Nucleus accumbens (tissue), 56 donors: ENCODE measurements around the gene LTBR.

ENCODE experiments used
- DNase-seq, 56 donors: peaks; one replicate each; lab custom pipeline; 2025; lab: John Stamatoyannopoulos, UW

LTBR gene

DNA sequence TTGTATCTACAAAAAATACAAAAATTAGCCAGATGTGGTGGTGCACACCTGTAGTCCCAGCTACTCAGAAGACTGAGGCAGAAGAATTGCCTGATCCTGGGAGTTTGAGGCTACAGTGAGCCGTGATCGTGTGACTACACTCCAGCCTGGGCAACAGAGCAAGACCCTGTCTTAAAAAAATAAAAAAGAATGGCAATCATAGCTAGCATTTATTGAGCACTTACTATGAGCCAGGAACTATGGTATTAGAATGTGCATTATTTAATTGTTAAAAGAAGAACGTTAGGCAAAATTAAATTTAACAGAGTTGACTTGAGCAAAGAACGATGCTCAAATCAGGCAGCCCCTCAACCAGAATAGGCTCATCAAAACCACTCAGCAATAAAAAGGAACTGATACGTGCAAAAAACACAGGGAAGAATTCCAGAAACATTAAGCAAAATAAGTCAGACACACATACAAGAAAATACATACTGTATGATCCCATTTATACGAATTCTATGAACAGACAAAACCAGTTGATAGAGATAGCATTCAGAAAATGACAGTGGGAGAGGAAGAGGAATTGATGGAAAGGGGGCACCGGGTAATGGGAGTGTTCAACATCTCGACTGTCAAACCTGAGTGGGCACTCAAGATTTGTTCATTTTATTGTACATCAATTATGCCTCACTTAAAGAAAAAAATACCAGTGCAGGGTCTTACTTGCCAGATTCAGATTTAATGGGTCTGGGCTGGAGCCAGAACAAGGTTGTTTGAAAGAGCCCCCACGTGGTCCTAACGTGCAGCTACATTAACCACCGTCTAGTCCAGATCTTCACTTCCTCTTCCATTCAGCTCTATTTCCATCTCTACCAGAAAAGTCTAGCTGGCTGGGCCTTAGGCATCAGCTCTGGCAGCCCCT is 16.6 kb upstream of the LTBR start:
- DNase-seq = peak in 3 of 56 donors; percentile 13 to 16 (median 14)

- DNase-seq = no peak
These were observed 15.7 kb upstream of the LTBR start for GRCh38 chr12:6367969-6368892.

DNA sequence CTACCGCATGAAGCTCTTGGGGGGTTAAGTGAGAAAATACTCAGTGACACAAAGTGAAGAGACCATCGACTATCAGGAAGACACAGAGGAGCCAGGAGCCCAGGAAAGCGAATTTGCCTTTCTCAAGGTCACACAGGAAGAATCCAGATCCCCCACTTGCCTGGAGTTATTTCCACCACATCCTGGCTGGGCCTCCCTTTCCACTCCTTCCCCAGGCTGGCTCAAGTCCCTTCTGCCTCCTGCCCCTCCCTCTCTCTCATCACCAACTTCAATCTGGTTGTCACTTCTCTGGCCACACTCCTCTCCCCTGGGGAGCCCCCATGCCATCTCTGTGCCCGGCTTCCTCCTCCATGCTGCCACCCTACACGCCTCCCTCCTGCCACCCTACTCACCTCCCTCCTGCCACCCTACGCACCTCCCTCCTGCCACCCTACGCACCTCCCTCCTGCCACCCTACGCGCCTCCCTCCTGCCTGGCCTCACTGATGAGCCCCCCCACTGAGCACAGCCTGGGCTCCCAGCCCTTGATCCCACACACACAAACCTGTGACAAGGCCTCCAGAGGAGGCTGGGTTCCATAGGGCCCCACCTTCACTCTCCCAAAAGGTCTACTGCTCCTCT is 14.9 kb upstream of the LTBR start:
- no peak for DNase-seq

GRCh38 chr12:6369916-6370575 is 13.9 kb upstream of the LTBR start:
- DNase-seq = no peak

- no peak for DNase-seq
These were observed 13.4 kb upstream of the LTBR start for GRCh38 chr12:6370576-6370935.

DNA sequence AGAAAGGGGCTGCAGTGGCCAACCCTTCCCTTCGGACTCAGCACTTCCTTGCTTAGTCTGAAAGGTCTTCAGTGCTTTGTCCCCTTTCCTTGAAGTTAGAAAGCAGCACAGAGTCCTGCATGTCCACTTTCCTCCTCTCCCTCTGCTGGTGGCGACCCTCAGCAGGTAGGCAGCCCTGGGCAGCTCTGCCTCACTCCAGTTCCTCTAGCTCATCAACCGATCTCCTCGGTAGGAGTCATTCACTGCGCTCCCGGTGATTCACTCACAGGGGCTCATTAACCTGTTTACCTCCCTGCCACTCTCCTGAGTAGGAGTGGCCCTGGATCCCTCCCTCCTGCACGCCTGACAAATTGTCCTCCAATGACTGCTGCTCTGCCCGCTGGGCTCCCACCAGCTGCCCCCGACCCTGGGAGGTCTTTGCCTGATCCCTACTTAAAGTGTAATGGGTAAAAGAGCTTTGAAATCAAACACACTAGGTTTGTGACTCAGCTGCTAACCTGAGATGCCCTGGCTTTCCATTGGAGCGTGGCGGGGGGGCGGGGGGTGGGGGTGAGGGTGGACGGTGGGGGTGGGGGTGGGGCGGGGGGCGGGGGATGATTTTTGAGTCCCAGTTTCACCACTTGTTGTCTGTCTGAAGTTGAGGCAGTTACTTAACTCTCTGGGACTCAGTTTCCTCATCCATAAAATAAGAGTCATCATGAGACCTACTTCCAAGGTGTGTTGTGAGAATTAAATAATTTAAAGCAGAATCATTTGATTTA is 12.8 kb upstream of the LTBR start:
- DNase-seq = peak in 1 of 56 donors; percentile 44

DNA sequence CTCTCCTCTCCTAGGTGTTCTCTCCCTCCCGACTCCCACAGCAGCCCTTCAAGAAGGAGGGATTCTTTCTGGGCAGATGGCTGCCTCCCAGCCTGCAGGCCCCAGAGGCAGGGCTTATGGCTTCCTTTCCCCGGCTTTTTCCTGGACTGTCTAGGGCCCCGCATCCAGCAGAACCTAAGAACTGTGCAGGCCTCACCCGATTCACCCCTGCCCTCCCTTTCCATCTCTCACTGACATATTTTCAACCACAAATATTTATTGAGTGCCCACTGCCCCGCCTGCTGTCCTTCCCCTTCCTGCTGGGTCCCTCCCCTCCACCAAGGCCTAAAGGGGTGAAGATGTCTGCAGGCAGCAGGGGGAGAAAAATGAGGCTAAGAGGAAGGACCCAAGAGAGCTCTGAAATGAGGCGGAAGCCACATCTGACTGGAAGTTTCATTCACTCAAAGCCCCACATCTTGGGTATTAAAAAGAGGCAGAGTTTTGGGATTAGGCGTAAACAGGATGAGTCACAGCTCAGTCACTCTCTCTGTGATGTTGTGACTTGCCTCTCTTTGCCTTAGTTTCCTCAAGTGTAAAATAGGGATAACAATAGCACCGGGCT is 11.5 kb upstream of the LTBR start:
- DNase-seq = no peak

- DNase-seq = no peak
These were observed 10.8 kb upstream of the LTBR start for GRCh38 chr12:6373022-6373787.

DNA sequence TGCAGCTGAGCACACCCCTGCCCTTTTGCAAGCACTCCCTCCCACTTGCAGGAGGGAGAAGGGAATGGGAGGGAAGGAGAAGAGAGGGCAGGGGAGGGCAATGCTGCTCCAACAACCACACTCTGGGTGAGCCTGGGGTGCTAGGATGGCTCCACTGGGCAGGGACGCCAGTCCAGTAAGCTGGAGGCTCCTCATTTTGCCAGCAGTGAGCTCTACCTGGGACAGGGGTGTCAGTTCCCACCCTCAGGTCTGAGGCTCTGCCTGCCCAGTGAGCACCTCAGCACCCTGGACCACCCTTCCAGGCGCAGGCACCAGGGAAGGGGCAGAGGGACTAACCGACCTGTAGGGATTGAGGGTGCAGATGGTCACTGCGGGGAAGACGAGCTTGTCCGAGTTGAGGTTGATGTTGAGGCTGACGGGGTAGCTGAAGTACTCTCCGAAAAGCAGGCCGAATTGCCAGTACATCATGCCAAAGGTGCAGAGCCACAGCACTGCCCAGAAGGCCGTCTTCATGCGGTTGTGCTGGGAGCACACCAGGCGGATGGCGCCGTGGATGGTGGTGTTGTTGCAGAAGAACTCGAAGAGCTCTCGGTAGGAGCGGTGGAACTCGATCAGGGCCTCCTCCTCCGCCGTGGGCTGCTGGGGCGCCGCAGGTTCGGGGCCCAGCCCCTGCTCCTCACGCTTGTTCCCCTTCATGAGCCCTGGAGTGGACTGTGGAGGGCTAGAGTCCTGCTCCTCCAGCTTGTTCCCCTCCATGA is 9.8 kb upstream of the LTBR start:
- DNase-seq = no peak

- DNase-seq = no peak
These were observed 9.2 kb upstream of the LTBR start for GRCh38 chr12:6374786-6375160.

DNA sequence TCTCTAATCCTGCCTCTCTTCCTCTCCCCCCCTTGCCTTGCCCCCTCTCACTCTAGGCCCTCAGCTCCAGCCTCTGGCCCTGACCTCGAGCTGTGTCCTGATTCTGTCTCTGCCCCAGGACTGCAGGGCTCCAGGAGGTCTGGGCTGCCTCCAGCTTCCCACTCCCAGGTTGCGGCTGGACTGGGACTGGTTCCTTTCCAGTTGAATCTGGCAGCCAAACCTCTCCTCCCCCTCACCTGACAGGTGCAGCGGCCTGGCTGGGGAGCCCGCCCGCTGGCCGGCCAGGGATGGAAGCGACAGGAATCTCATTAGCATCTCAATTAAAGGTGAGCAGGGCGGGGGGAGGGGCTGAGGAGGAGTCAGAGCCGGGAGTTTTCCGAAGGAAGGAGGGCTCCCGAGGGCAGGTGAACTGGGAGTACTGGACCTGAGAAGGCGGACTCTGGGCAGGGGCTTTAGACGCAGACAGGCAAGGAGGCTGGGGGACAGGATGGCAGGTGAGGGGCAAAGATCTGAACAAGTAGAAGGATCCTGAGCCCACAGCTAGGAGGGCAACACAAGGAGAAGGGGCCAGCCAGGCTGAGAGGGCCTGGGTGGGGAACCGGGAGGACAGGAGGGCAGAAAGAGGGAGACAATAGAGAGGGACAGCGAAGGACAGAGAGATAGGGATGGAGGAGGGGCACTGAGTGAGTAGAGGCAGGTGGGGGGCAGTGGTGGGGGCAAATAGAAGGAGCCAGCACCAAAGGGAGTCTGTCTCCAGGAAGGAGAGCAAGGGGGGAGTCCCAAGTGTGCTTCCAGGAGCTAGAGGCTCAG is 8.5 kb upstream of the LTBR start, which contains the start of gene SCNN1A:
SCNN1A (minus strand) TSS at position 295 of the 810 bp plus-strand sequence. CDS start 780 bp downstream, outside the sequence.
- DNase-seq = no peak

DNA sequence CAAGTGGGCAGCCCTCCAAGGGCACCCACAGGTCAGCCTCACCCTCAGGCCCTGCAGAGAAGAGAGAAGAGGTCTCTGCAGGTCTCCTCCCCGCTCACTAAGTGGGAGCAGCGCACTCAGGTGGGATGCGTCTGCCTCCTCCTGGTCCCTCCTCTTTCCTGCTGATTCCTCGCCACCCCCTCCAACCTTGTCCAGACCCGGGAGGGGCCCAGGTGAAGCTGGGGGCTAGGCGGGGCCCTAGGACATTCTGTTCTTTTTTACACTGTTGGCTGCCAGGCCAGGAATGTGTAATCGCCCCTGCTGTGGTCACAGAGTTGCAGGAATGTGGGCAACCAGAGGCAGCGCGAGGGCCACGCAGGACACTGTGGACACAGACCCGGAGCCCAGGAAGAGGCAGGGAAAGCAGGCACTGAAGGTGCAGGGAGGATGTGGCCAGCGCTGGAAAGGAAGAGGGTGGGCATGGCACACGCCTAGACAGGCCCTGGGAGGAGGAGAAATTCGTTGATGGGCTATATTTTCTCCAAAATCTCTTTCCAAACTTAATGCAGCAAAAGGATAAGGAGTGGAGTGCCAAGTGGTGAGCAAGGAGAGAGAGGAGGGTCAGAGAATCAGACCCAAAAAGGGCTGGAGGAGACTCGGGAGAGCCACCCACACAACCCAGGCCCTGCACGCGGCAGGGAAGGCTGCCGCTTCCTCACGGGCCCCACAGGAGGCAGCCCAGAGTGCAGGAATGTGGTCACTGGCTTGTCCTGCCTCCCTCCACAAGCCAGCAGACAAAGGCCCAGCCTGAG is 7.7 kb upstream of the LTBR start:
- no peak for DNase-seq

DNA sequence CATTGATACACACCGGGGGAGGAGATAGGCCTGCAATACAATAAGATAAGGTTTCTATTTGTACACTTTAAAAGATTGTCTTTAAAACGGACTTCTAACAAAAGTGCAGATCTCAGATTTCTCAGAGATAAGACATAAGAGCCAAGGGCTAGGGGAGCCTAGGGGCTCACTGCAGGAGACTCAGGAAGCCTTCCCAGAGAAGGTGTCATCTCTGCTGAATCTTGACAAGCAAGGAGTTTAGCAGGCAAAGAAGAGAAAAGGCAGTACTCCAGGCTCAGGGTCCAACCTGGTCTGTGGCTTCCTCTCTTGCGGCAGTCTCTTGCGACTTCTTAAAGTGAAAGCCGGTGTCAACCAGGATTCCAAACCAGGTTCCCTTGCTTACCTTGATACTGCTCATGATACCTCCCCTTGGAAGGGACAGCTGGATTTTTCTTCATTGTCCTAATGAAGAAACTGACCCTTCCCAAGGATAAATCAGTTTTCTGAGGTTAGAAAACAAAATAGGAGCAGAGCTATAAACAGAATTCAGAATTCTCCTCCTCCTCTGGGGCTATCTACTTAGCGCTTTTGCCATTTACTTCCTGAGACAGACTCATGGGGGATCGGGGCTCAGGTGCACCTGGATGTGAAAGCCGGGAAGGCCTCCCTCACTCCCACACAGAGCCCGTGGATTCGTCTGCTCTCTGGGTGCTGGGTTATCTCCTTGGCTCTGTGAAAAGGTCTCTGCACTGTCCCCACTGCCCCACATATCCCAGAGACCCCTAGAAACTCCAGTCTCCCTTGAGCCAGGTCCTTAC is 6.9 kb upstream of the LTBR start:
- DNase-seq = no peak

GRCh38 chr12:6377667-6377994 is 6.3 kb upstream of the LTBR start:
- no peak for DNase-seq
